Measurements from ENCODE around the gene STAM2.
"Not testable (repeated sequence)": the region's sequence is repeated elsewhere in the genome, so short reads cannot be mapped to it uniquely, and the experiment has no call there.

STAM2 gene

GRCh38 chr2:152103271-152103670, 72.3 kb downstream of the STAM2 start:
- no peak for DNase-seq

DNA sequence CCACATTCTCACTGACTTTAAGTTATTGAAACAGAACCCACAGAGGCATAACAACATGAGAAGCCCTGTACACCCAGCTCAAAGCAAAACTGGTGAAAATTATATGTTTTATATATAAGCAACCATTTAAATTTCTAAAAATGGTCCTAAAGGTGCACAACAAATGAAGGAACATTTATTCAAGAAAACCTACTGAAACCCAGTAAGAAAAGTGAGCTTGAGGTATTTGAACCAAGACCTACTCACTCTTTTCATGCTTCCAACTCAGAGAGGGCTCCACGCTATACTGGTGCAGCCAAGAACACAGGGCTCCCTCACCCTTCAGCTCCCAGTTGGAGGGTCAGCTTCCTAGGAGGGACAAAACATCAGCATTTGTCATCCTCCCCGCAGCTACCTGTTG, 74.6 kb downstream of the STAM2 start:
- no peak for DNase-seq

DNA sequence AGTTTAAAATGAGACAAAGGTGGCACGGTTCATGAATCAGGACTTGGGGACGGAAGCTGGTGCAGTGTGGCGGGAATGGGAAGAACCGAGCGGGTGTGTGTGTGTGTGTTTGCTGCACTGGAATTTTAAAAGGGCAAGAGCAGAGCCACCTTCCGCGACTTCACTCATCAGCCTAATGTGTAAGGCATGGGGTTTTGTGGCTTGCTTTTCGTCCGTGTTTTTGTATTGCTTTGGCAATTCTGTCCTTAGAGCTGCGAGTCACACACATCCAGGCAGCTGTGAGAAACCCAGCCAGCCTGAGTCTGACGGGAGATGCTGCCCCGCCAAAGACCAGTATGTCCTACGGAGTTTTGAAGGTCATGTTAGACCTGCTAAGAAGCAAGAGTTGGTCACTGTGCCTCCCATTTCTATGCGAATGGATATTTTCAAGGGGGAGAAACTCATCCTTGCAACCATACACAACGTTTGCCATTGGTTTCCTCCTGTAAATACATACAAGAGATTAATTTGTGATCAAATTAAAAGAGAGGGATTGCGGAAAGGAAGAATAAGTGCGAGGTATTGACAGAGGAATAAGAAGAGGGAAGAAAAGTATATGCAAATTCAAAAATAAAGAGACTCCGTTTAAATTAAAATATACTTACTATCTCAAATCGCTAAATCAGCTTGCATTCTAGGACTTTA, 76.1 kb downstream of the STAM2 start:
- DNase-seq = no peak

DNA sequence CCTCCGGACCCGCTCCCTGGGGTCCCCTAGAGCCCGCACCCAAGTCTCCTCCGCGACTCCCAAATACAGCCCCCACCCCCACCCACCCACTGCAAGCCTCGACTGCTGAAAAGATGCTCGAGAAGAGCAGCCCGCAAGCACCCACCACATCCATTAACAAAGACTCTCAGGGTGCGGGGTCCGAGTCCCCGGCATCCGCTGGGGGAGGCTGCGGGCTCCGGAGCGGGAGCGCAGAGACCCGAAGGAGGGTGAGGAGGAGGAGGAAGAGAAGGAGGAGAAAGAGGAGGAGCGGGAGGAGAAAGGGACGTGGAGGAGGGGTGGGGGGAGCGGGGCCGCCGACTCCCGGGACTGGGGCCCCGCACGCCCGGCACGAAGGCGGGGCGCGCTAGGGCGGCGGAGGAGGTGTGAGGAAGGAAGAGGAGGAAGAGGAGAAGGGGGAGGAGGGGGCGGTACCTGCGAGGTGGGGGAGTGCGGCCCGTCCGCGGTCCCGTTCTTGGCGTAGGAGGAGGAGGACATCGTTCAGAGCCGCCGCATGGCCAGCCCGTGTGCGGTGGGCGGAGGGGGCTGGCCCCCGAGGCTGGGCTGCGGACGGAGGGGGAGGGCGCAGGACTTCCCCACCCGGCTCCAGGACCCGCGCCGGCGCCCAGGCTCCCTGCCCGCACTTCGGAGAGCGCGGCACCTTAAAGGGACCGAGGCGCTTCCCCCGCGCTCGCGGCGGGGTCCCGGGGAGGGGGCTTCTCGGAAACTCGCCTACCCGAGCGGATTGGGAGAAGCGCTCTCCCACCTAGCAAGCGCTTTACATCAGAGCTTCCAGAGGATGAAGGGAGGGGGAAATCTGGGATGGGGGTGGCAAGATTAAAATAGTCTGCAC, 76.8 kb downstream of the STAM2 start, which contains the start of gene CACNB4:
CACNB4 (minus strand) TSS at position 549 of the 871 bp plus-strand sequence.
- no peak for DNase-seq

DNA sequence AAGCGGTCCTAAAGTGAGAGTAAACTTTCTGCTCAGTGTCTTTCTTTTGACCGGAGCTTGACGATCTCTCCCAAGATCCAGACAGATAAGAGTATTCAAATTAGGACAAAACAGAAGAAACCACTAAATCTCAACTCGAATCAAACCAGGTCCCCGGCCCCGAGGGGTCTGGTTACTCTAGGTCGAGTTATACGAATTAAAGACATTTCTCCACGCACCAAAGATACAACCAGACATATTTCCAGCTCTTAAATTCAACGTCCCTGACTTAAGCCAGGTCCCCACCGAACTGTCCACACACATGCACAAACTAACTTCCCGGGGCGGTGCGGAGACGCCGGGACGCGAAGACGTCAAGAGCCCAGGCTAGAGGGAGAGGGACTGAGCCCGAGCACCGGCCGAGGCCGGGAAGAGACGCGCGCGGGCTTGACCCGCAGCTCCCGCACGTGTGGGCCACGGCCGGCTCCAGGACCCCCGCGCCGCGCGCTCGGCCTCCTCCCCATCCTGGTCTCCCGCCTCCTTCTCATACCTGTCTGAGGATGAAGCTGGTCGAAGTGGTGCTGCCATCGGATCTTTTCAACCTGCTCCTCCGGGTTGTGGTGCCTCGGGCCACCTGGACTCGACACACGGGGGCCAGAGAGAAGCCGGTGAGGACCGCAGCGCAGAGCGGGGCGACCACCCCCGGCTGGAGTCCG, 77.6 kb downstream of the STAM2 start:
- DNase-seq = no peak

- no peak for DNase-seq
Measured at GRCh38 chr2:152097290-152097800, 78.2 kb downstream of the STAM2 start.

DNA sequence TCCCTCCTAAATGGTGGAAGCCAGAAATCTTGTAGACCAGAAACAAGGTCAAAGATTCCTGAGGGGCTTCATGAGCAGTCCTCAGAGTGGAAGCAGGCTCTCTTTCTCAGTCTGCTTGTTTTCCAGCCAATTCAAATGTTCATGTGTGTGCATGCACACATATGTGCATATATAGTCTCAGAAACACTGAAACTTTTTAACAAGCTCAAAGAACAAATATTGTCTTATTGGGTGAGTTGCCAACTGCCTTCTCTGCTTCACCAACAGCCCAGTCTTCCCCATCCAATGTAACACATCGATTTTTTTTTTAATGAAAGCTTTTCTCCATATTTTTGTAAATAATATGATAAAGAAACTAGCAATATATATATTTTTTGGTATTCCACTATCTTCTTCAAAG, 80.4 kb downstream of the STAM2 start:
- no peak for DNase-seq

DNA sequence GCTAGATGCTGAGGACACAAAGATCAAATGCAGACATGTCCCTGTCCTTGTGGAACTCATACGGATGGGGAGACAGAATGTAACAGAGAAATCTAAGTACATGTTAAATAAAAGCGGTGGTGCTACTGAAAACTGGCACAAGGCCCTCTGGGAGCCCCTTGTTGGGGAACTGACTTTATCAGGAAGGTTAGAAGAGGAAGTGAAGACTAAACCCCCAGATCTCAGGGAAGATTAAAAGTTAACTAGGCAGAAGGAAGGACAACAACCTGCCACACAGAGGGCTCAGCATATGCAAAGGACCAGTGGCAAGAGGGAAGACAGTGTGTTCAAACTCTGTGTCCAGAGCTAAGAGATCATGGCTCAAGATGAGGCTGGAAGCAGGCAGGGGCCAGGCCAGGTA, 81.5 kb downstream of the STAM2 start:
- no peak for DNase-seq

DNA sequence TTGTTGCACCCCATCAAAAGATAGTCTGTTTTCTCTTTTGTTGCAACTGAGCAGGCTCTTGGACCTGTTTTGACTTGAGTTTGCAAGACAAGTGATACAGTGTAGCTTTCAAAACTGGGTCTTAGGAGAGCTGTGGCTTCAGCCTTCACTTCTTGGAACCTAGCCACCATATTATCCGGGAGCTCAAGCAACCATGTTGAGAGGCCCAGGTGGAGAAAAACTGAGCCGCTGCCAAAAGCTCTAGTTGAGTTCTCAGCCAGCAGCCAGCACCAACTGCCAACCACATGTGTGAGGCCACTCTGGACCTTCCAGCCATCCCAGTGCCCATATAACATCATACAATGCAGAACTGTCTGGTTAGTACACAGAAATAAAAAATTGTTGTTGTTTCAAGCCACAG, 82.1 kb downstream of the STAM2 start:
- no peak for DNase-seq

DNA sequence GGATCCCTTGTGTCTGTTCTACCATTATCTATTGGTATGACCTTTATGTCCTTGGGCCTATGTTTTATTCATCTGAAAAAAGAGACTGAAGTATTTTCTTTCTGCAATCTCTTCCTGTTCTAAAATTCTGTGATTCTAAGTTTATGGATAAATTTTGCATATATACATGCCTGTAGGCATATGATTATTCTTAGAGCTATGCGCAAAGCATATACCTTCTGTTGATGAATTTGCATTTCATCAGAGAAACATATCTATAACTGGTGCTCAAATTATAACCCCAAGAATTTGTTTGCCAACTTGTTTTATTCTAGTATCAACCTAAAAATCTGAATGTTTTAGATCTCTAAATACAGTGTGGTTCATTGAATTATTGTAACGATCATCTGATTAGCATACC, 83.5 kb downstream of the STAM2 start:
- no peak for DNase-seq

DNA sequence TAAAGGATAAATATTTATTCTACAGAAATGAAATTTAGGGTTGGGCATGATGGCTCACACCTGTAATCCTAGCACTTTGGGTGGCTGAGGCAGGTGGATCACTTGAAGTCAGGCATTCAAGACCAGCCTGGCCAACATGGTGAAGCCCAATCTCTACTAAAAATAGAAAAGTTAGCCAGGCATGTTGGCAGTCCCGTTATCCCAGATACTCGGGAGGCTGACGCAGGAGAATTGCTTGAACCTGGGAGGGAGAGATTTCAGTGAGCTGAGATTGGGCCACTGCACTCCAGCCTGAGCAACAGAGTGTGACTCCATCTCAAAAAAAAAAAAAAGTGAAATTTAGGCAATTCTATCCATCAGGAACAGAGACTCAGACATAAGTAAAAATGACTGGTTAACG, 84.8 kb downstream of the STAM2 start:
- not testable (repeated sequence) for DNase-seq

DNA sequence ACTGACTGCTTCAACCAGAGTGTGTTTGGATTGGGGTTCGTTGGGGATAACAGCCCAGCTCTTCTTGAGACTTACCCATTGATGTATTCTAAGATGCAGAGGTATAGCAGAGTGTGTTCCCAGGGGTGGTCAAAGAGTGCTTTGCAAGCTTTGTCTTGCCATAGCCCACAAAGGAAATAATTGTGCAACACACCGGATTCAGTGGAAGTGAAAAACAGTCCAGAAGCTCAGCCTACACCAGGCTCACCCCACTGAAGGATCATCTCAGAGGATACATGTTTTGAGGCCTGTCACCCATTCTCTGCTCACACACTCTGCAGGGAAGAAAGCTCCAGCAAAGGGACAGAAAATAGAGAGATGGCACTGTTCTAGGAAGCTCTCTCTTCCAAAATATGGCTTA, 86.3 kb downstream of the STAM2 start:
- no peak for DNase-seq

- DNase-seq = no peak
Measured at GRCh38 chr2:152088006-152088405, 87.6 kb downstream of the STAM2 start.

DNA sequence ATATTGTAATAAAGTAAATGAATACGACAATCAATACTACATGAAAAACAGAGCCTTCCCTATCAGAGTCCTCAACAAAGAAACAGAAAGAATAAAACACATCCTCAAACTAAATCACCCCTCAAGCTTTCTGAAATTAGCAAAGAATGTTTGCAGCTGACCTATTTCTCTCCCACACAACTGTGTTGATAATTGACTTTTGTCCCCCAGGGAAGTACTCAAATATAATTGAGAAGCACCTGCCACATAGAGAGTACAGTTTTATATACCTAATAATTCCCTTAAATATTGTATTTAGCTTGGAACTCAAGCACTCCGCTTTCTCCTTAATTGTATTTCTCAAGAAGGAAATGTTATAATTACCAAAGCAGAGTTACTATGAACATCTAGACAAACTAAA, 89.3 kb downstream of the STAM2 start:
- DNase-seq = no peak

DNA sequence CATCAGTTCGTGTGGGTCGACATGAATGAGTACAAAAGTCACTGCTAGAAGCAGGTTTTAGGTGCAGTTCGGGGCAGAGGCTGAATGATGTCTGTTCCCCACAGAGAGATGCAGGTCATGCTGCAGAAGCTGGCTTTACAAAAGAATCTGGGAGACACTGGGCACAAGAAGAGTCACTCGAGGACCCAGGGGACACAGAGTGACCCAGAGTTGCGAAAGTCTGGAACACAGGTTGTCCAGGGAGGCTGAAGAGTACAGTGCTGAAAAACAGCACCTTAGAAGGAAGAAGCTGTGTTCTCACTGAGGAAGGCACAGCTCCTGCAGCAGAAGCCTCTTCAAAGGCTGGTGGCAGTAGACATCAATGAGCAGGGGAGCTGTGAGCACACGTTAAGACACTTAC, 91.5 kb downstream of the STAM2 start:
- DNase-seq = no peak

GRCh38 chr2:152083202-152083875, 92.2 kb downstream of the STAM2 start:
- no peak for DNase-seq

- DNase-seq = no peak
Measured at GRCh38 chr2:152078662-152079061, 96.9 kb downstream of the STAM2 start.

DNA sequence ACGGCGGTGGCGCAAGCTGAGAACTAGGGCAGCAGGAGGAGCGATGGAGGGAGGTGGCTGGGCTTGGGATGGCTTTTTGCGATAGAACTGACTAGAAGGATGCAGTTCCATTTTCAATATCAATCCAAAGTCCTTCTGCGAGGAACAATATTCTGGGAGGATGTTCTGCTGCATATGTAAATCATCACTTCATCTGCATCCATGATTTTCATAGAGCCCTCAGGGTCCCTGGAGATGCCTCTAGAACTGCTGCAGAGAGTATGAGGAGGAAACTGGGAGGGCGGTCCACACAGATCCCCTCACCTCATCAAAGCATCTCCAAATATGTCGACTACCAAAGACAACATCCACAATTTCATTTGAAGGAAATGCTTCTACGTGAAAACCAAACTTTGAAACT, 97.5 kb downstream of the STAM2 start:
- DNase-seq = no peak

DNA sequence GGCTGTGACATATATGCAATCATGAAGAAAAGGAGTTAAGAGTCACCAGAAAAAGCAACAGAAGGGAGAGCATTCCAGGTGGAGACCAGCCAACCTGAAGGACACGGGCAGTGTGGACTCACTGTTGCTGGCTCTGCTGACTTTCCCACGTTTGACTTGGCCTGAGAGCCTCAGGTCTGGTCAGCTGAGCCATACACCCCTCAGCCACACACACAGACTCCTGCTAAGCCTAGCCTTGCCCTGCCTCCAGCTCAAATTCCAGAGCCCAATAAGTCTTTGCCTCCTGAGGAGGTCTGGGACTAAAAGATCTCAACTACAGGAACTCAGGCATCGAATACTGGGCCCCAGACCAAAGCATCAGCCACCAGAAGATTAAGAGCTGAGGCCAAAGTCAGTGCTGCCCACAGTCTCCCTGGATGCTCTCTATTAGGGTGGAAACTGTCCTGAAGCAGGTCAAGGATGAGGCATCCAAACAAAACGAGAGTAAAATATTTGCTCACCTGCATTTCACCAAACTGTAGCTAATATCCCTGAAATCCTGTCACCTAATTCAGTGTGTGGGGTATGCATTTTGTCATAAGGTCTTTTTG, 100.0 kb downstream of the STAM2 start:
- no peak for DNase-seq

DNA sequence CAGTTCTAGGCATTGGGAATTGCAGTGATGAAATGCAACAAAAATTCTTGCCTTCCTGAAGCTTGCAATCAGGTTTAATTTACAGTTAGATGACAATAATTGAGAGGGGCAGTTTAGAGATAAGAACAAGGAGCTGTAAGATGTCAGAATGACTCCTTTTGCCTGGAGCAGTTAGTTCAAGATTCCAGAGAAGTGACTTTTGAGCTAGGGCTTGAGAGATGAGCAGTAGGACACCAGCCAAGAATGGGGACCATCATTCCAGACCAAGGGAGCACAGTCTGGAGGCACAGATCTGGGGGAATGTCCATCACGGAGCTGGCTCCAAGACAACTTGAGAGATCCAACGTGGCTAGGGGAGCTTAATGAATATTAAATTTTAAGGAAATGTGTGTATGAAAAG, 103.6 kb downstream of the STAM2 start:
- no peak for DNase-seq

GRCh38 chr2:152071518-152071917, 104.0 kb downstream of the STAM2 start:
- no peak for DNase-seq

DNA sequence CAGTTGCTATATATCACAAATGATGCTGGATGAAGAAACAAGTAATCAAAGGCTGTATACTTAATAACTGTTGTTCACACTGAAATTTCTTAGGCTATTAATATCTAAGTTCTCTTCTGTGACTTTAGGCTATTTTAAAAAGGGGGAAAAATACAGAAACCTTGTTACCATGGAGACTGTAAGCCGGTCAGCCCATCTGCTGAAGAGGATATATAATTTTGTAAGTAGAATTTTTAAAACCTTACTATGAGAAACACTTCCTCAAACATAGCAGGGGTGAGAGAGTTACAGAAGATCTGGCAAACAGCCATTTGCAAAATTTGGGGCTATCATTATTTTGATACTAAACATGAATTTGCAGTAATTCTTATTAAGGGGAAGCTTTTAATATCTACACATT, 104.5 kb downstream of the STAM2 start:
- DNase-seq = no peak

DNA sequence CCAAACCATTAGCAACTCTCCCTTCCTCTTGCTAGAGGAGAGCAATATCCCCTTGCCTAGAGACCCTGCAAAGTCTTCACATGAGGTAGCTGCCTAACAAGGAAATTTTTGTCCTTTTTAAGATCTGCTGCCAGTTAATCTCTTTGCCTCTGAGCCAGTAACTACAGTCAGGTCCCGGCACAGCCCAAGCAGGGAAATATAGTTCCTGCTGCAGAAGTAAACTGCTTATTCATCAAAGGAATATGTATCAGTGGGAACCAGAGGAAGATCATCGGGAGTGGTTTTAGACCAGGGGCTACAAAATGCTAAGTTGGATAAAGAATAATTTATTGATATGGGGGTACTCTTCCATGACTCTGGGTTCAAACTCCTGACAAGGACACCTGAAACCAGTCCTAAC, 107.3 kb downstream of the STAM2 start:
- no peak for DNase-seq

Data from effector CD8-positive, alpha-beta T cell (primary cell).